Natural killer cell (primary cell): ENCODE measurements around the gene DACH1. TPM values are rescaled to one million over a fixed set of nuclear protein-coding genes. Genes with fewer than 3 reads are reported as not detected.

Experiments used
- ATAC-seq, 3 donors: fragments of 150-1000 bp in 2 of 3; fragments of 200-7000 bp in 1 of 3; cut with Tn5 transposase; 1 replicate in 1 of 3; 2 replicates in 2 of 3; pipeline ENCODE4 v1.10.0; 2021; ENCODE audit warnings: mild to moderate bottlenecking in 2 of 3, moderate library complexity in 2 of 3
- DNase-seq, 2 donors: peaks; one replicate each; pipeline versions ENCODE4 v3.0.0 to v3.0.0-alpha.2; 2013 to 2021; ENCODE audit warnings: mixed read lengths in 1 of 2
- H3K27ac ChIP-seq: one replicate; pipeline ENCODE4 v1.5.1; 2013; ENCODE audit warnings: mild to moderate bottlenecking, low read length
- H3K27me3 ChIP-seq: one replicate; pipeline ENCODE4 v1.6.1; 2013; ENCODE audit warnings: low read length; ENCODE audit not compliant: control insufficient read depth, insufficient read depth
- H3K36me3 ChIP-seq: one replicate; pipeline ENCODE4 v1.6.1; 2013; ENCODE audit warnings: low read length; ENCODE audit not compliant: control insufficient read depth, insufficient read depth
- H3K4me1 ChIP-seq: one replicate; pipeline ENCODE4 v1.6.1; 2013; ENCODE audit warnings: low read length; ENCODE audit not compliant: control insufficient read depth, insufficient read depth
- H3K4me3 ChIP-seq: one replicate; pipeline ENCODE4 v1.5.1; 2013; ENCODE audit warnings: low read length
- H3K9me3 ChIP-seq: one replicate; pipeline ENCODE4 v1.6.1; 2013; ENCODE audit warnings: low read length; ENCODE audit not compliant: control insufficient read depth, insufficient read depth
- H3K27ac Mint-ChIP-seq, 2 donors: one replicate each; pipeline ENCODE4 v1.8.0; 2022; ENCODE audit warnings: mild to moderate bottlenecking in 2 of 2, mixed read lengths in 2 of 2, moderate library complexity in 1 of 2
- H3K27me3 Mint-ChIP-seq, 2 donors: one replicate each; pipeline ENCODE4 v1.8.0; 2022; ENCODE audit warnings: low read depth in 2 of 2, mixed read lengths in 2 of 2
- H3K36me3 Mint-ChIP-seq: one replicate; pipeline ENCODE4 v1.8.0; 2022; ENCODE audit warnings: mixed read lengths
- H3K4me1 Mint-ChIP-seq, 2 donors: one replicate each; pipeline ENCODE4 v1.8.0; 2022; ENCODE audit warnings: mixed read lengths in 2 of 2
- H3K4me3 Mint-ChIP-seq: one replicate; pipeline ENCODE4 v1.8.0; 2022; ENCODE audit warnings: mild to moderate bottlenecking, moderate library complexity, mixed read lengths
- H3K9me3 Mint-ChIP-seq, 2 donors: one replicate each; pipeline ENCODE4 v1.8.0; 2022; ENCODE audit warnings: mixed read lengths in 2 of 2
- CTCF ChIP-seq: fragments of 200-600 bp; IDR thresholded peaks from one replicate; pipeline ENCODE4 v1.8.0; 2022; ENCODE audit warnings: antibody characterized with exemption
- WGBS: methylation state at CpG from one replicate; pipeline ENCODE4 v1.1.7; 2013; ENCODE audit warnings: missing lambda C conversion rate; ENCODE audit not compliant: insufficient coverage; 5-methylcytosine and 5-hydroxymethylcytosine counted together
- intact Hi-C: fragments of 100-400 bp; cut with micrococcal nuclease; formaldehyde crosslinking; loops from one replicate; pipeline ENCODE4 v1.14.2; 2022
- total RNA-seq, 4 donors: library from RNA; stranded (reverse); fragments of 120-200 nt in 1 of 4; gene quantifications; one replicate each; pipeline versions ENCODE4 v1.2.3 to v1.2.4, GENCODE V29; 2013 to 2022

DACH1 gene
- total RNA-seq, 3 donors from 2014 or later (not counting 1 experiment from before 2014, with no cell fraction given), result 0.29 to 2.3 (median 0.49) TPM

DNA sequence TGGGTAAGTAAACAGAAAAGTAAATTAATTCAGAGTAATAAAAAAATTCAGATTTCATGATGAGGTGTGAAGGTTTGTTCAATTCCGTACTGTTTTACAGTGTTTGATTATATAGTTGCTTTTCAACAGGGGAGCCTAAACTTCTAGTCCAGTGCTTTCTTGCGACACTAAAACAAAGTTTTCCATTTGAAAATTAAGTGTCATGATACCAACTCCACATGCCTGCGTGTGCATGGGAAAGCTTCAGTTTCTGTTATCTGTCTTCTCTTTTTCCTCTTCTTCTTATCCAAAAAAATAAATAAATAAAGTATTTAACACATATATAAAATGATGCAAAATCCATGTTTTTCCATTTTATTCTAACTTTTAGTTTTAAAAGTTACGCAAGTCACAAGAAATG, 165.3 kb downstream of the DACH1 start:
- Histone ChIP-seq H3K4me3 (no peak overlapping the region), H3K36me3 (no peaks in the 10 kb centered on the region), H3K4me1 (no peaks in the 10 kb centered on the region), H3K9me3 (no peaks in the 10 kb centered on the region), H3K27ac (no peak overlapping the region), H3K27me3 (no peaks in the 10 kb centered on the region)
- ATAC-seq, result no peak
- Mint-ChIP-seq H3K4me3 (no peak overlapping the region), H3K27me3 (no peaks in the 10 kb centered on the region), H3K4me1 (no peaks in the 10 kb centered on the region), H3K9me3 (peaks cover 2 to 5% of the 10 kb centered on the region in 2 donors), H3K36me3 (no peaks in the 10 kb centered on the region), H3K27ac (no peak overlapping the region)
- WGBS, result 91% methylated on average over 3 of the region's 4 CpGs
- intact Hi-C loops, result no loop called here
- no peak for DNase-seq
- TF ChIP-seq CTCF, result no peak

DNA sequence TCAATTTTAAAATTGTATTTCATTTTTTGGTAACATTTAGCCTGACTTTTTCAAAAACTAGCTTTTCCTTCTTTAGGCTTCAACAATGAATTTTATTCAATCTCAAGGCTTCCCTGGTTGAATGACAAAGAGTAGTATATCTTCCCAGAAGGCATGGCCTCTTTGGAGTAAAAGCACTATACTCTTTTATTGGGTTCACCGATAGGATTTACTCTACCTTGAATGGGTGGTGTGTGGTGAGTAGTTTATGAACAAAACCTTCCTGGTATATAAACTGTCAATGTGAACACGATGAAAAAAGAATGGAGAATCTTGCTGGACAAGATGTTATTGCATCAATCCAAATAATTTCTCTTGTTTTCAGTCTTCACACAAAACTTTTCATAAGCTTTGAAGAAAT, 167.7 kb downstream of the DACH1 start:
- DNase-seq (no peak), ATAC-seq (no peak)
- Histone ChIP-seq H3K27ac (no peak overlapping the region), H3K27me3 (no peaks in the 10 kb centered on the region), H3K4me3 (no peak overlapping the region), H3K9me3 (no peaks in the 10 kb centered on the region), H3K36me3 (no peaks in the 10 kb centered on the region), H3K4me1 (no peaks in the 10 kb centered on the region)
- H3K27me3 Mint-ChIP-seq, result no peaks in the 10 kb centered on the region
- intact Hi-C loops, result no loop called here
- H3K36me3 Mint-ChIP-seq, result no peaks in the 10 kb centered on the region
- 100% methylated on average over 1 of the region's 2 CpGs for WGBS
- no peak overlapping the region for H3K4me3 Mint-ChIP-seq
- TF ChIP-seq CTCF, result no peak
- H3K27ac Mint-ChIP-seq, result no peak overlapping the region
- H3K9me3 Mint-ChIP-seq, result peaks cover 2 to 7% of the 10 kb centered on the region in 2 donors
- H3K4me1 Mint-ChIP-seq, result no peaks in the 10 kb centered on the region

- TF ChIP-seq CTCF, result no peak
- Mint-ChIP-seq H3K4me3 (no peak overlapping the region), H3K36me3 (no peaks in the 10 kb centered on the region), H3K27ac (no peak overlapping the region), H3K4me1 (no peaks in the 10 kb centered on the region), H3K27me3 (no peaks in the 10 kb centered on the region), H3K9me3 (peaks cover 2 to 3% of the 10 kb centered on the region in 2 donors)
- ATAC-seq (no peak), DNase-seq (no peak)
- H3K27ac ChIP-seq, result no peak overlapping the region
- H3K36me3 ChIP-seq, result no peaks in the 10 kb centered on the region
- no peaks in the 10 kb centered on the region for H3K9me3 ChIP-seq
- 92% methylated on average over 1 of the region's 1 CpG for WGBS
- no peaks in the 10 kb centered on the region for H3K4me1 ChIP-seq
- intact Hi-C loops, result no loop called here
- H3K4me3 ChIP-seq, result no peak overlapping the region
- no peaks in the 10 kb centered on the region for H3K27me3 ChIP-seq
These were observed 171.3 kb downstream of the DACH1 start for GRCh38 chr13:71695662-71696061.

DNA sequence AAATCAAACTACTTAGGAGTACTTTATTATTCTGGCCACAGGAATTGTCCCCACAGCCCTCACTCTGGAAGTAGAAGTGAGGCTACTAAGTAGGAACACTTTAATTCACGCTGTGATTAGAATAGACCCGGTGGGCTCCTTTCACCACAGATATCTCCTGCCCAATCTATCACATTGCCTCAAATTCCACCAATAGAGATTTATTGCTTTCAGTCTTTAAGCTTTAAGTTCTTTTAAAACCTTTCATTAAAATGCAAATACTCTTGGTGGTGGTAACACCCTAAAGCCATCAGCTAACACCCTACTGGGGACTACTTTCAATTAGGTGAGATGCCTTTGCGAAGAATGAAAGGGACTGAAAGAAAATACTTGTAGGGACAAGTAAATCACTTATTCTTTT, 181.9 kb downstream of the DACH1 start:
- Mint-ChIP-seq H3K36me3 (no peaks in the 10 kb centered on the region), H3K4me1 (no peaks in the 10 kb centered on the region), H3K9me3 (peaks cover 0 to 6% of the 10 kb centered on the region in 2 donors), H3K27ac (no peak overlapping the region), H3K27me3 (no peaks in the 10 kb centered on the region), H3K4me3 (no peak overlapping the region)
- no peak for TF ChIP-seq CTCF
- no peak for ATAC-seq
- Histone ChIP-seq H3K36me3 (no peaks in the 10 kb centered on the region), H3K4me1 (no peaks in the 10 kb centered on the region), H3K4me3 (no peak overlapping the region), H3K27ac (no peak overlapping the region), H3K27me3 (no peaks in the 10 kb centered on the region), H3K9me3 (no peaks in the 10 kb centered on the region)
- 78% methylated on average over 2 of the region's 3 CpGs for WGBS
- intact Hi-C loops, result no loop called here
- DNase-seq, result no peak
